K562 (cell line): ENCODE results near the gene MYL3. TPM values are rescaled to one million over a fixed set of nuclear protein-coding genes. Genes with fewer than 3 reads are reported as not detected.
"Not testable (repeated sequence)": the region's sequence is repeated elsewhere in the genome, so short reads cannot be mapped to it uniquely, and the experiment has no call there.

Experiments
- ATAC-seq: fragments of 200-7000 bp; cut with Tn5 transposase; 3 replicates; pipeline ENCODE4 v1.9.1; 2020; ENCODE audit warnings: moderate library complexity
- BruUV-seq: library from RNA; stranded (reverse); fragments of 400-500 nt; replicated peaks from 2 replicates; lab custom pipeline; 2021; lab: Mats Ljungman, UMichigan
- CTCF ChIA-PET: fragments of 300-600 bp; formaldehyde crosslinking; extraction: SDS; loops from one replicate; lab custom pipeline; 2021; ENCODE audit warnings: low intra/inter-chr PET ratio; lab: Yijun Ruan, JAX
- POLR2A ChIA-PET: fragments of 300-600, 350-650 bp; sonication (Branson Sonifier 250); formaldehyde crosslinking; extraction: SDS; loops from one replicate; lab custom pipeline; 2021; ENCODE audit warnings: antibody characterized with exemption, inconsistent platforms; lab: Yijun Ruan, JAX
- DNase-seq, 4 experiments: peaks; one replicate each; pipeline versions ENCODE4 v3.0.0 to v3.0.0-alpha.2; 2011 to 2018; ENCODE audit warnings: low spot score in 3 of 4, mixed read lengths in 3 of 4; ENCODE audit errors: extremely low read depth in 1 of 4
- FAIRE-seq: peaks from 2 replicates; lab custom pipeline; 2011; peaks lifted over from hg19 to GRCh38; lab: Jason Lieb, UNC
- H2AFZ ChIP-seq: 2 replicates; pipeline ENCODE4 v1.6.0; 2011; ENCODE audit warnings: low read depth, low read length, control low read depth, inconsistent platforms
- H3K27ac ChIP-seq: fragments of 200-600 bp; 3 replicates; pipeline ENCODE4 v1.8.0; 2011; ENCODE audit warnings: low read depth, mild to moderate bottlenecking, control low read depth, inconsistent platforms, low read length, moderate library complexity, mixed read lengths; ENCODE audit errors: extremely low read depth
- H3K27me3 ChIP-seq, 2 experiments: fragments of 300-600 bp in 1 of 2; 2 replicates in 1 of 2; 3 replicates in 1 of 2; pipeline versions ENCODE4 v1.6.0 to v1.8.0; 2011; ENCODE audit warnings: inconsistent platforms in 2 of 2, low read length in 2 of 2, mild to moderate bottlenecking in 1 of 2, mixed read lengths in 1 of 2, moderate library complexity in 1 of 2; ENCODE audit not compliant: control insufficient read depth in 2 of 2, insufficient read depth in 2 of 2
- H3K36me3 ChIP-seq: fragments of 300-600 bp; 3 replicates; pipeline ENCODE4 v1.8.0; 2011; ENCODE audit warnings: mild to moderate bottlenecking, low read length, inconsistent platforms; ENCODE audit not compliant: control insufficient read depth, insufficient read depth
- H3K4me1 ChIP-seq, 2 experiments: fragments of 200-600 bp in 1 of 2; replicated peaks in 1 of 2; 2 replicates in 1 of 2; 3 replicates in 1 of 2; pipeline versions ENCODE4 v1.5.1 to v1.8.0; 2011; ENCODE audit warnings: inconsistent platforms in 2 of 2, low read length in 2 of 2, mild to moderate bottlenecking in 1 of 2, mixed read lengths in 1 of 2, moderate library complexity in 1 of 2; ENCODE audit not compliant: control insufficient read depth in 2 of 2, insufficient read depth in 2 of 2
- H3K4me2 ChIP-seq: 2 replicates; pipeline ENCODE4 v1.6.1; 2011; ENCODE audit warnings: low read length, control low read depth, inconsistent platforms, mixed read lengths; ENCODE audit not compliant: insufficient read depth
- H3K4me3 ChIP-seq: fragments of 200-600 bp; sonication (generic), shearing (Covaris generic); 2 replicates; pipeline ENCODE4 v1.5.1; 2016; ENCODE audit warnings: control low read depth, inconsistent platforms
- H3K79me2 ChIP-seq: fragments of 200-600 bp; 3 replicates; pipeline ENCODE4 v1.8.0; 2011; ENCODE audit warnings: low read length, inconsistent platforms; ENCODE audit not compliant: control insufficient read depth, insufficient read depth
- H3K9ac ChIP-seq, 2 experiments: 2 replicates each; pipeline versions ENCODE4 v1.6.0 to v1.6.1; 2011; ENCODE audit warnings: low read depth in 2 of 2, low read length in 2 of 2, control low read depth in 1 of 2, inconsistent platforms in 1 of 2, mild to moderate bottlenecking in 1 of 2, mixed read lengths in 1 of 2; ENCODE audit not compliant: insufficient read depth in 1 of 2
- H3K9me1 ChIP-seq: one replicate; pipeline ENCODE4 v1.6.0; 2011; ENCODE audit warnings: inconsistent platforms, mild to moderate bottlenecking, low read length, moderate library complexity; ENCODE audit not compliant: control insufficient read depth, insufficient read depth
- H3K9me3 ChIP-seq: replicated peaks from 2 replicates; pipeline ENCODE4 v1.5.1; 2011; ENCODE audit warnings: low read depth, low read length, inconsistent platforms; ENCODE audit not compliant: control insufficient read depth, insufficient read depth
- H4K20me1 ChIP-seq: replicated peaks from 2 replicates; pipeline ENCODE4 v1.6.1; 2011; ENCODE audit warnings: low read length, inconsistent platforms, mixed read lengths; ENCODE audit not compliant: control insufficient read depth, insufficient read depth
- CHAMP1 ChIP-seq: fragments of 450-650 bp; IDR thresholded peaks from 2 replicates; pipeline ENCODE4 v1.6.1; 2016; ENCODE audit warnings: mild to moderate bottlenecking
- DEAF1 ChIP-seq: fragments of 450-650 bp; formaldehyde crosslinking; IDR thresholded peaks from 2 replicates; pipeline ENCODE4 v1.4.0; 2020; ENCODE audit warnings: mild to moderate bottlenecking, moderate library complexity
- EGR1 ChIP-seq: fragments of 450-650 bp; conservative IDR thresholded peaks from 2 replicates; pipeline ENCODE4 v1.6.1; 2017; ENCODE audit warnings: mild to moderate bottlenecking
- KLF10 ChIP-seq: fragments of 250-450 bp; sonication (Bioruptor Pico); IDR thresholded peaks from 2 replicates; pipeline ENCODE4 v1.6.1; 2021; ENCODE audit warnings: matching md5 sums
- POLR2G ChIP-seq: fragments of 200-400 bp; formaldehyde crosslinking; IDR thresholded peaks from 2 replicates; pipeline ENCODE4 v1.6.1; 2017; ENCODE audit warnings: low read depth, mild to moderate bottlenecking, antibody characterized with exemption, low read length, moderate library complexity
- TOE1 ChIP-seq, 2 experiments: fragments of 450-650 bp in 1 of 2; sonication (generic) in 1 of 2; formaldehyde crosslinking in 1 of 2; IDR thresholded peaks; 2 replicates each; pipeline versions ENCODE4 v1.7.1 to v1.8.0; 2016 to 2022; ENCODE audit warnings: borderline replicate concordance in 2 of 2, mild to moderate bottlenecking in 2 of 2, antibody characterized with exemption in 1 of 2, inconsistent platforms in 1 of 2, low read depth in 1 of 2, missing genetic modification reagents in 1 of 2, moderate library complexity in 1 of 2
- WGBS: fragments of 100-300 bp; shearing (Covaris generic); methylation state at CpG from one replicate; pipeline ENCODE4 v1.1.6; 2016; ENCODE audit warnings: low coverage, mixed read lengths; ENCODE audit not compliant: insufficient coverage; ENCODE audit errors: missing lambda C conversion rate; 5-methylcytosine and 5-hydroxymethylcytosine counted together
- in situ Hi-C: fragments of 300-500 bp; cut with MboI; formaldehyde crosslinking; loops from 4 replicates; pipeline ENCODE4 v1.15.0; 2018; ENCODE audit warnings: inconsistent platforms, mixed read lengths
- intact Hi-C: fragments of 100-400 bp; cut with micrococcal nuclease; formaldehyde crosslinking; loops from 2 replicates; pipeline ENCODE4 v1.14.2; 2022
- polyA plus RNA-seq, 8 experiments: library from polyadenylated mRNA; depleted of rRNA in 4 of 8; stranded (reverse) in 5 of 8; unstranded in 3 of 8; fragments of >200 nt; fragmentation: Nextera tagmentation in 2 of 8; fragmentation: Illumina TruSeq in 1 of 8; extraction: Ambion mirVana in 2 of 8; extraction: Trizol in 1 of 8; gene quantifications; 2 replicates each; pipeline versions ENCODE4 v1.2.1 to v1.2.3, GENCODE V29; 2011 to 2014; ENCODE audit warnings: inconsistent platforms in 1 of 8, missing spikeins in 1 of 8
- total RNA-seq, 7 experiments: library from RNA; depleted of rRNA in 6 of 7; stranded (reverse); fragments of >200 nt in 6 of 7; fragmentation: Illumina TruSeq in 2 of 7; extraction: Trizol in 2 of 7; gene quantifications; 2 replicates each; pipeline versions ENCODE4 v1.2.1 to v1.2.3, GENCODE V29; 2011 to 2021; ENCODE audit warnings: low replicate concordance in 1 of 7

MYL3 gene
- total and polyA plus RNA-seq, 9 of the 15 experiments (the other 6 are each of a cell fraction or from before 2014, with no cell fraction given) = 0.14 to 0.45 TPM; not detected in 7

- H4K20me1 ChIP-seq, BruUV-seq, ATAC-seq, H3K79me2 ChIP-seq, H3K27me3 ChIP-seq, intact Hi-C loops, POLR2A ChIA-PET, H2AFZ ChIP-seq, FAIRE-seq, DNase-seq, H3K4me2 ChIP-seq, H3K9ac ChIP-seq, H3K9me1 ChIP-seq, H3K36me3 ChIP-seq, in situ Hi-C loops, H3K4me3 ChIP-seq, H3K9me3 ChIP-seq, H3K27ac ChIP-seq: not testable (repeated sequence)
- CTCF ChIA-PET = interaction anchor here (0.5 to 0.6 kb wide), 2 partner anchors 44 to 65 kb away, joined by 3 to 4 read pairs; no protein-coding TSS in a partner anchor
- WGBS = 58% methylated on average over 10 of the region's 10 CpGs
- peak; percentile 36 for TF ChIP-seq EGR1
- 0 out of 2 replicates have a peak, but pooled peaks have one; percentile 11 for TF ChIP-seq POLR2G
- peaks cover 0 to 22% of the 10 kb centered on the region in 2 experiments; a peak in 3 of 5 replicates for H3K4me1 ChIP-seq
Measured at GRCh38 chr3:46910914-46911313, 47.7 kb upstream of the MYL3 start.

- Histone ChIP-seq H3K9me1 (peaks cover 4% of the 10 kb centered on the region), H2AFZ (peak overlapping the region; percentile 79), H3K79me2 (no peaks in the 10 kb centered on the region), H3K9ac (peak overlapping the region; percentile 10 to 81; a peak in 2 of 4 replicates), H3K27ac (no peak overlapping the region), H3K4me3 (no peak overlapping the region), H3K4me1 (peaks cover 0 to 22% of the 10 kb centered on the region in 2 experiments; a peak in 3 of 5 replicates), H3K9me3 (no peaks in the 10 kb centered on the region), H4K20me1 (no peaks in the 10 kb centered on the region; the same call in 1 of the 2 replicates), H3K36me3 (no peaks in the 10 kb centered on the region), H3K4me2 (no peak overlapping the region), H3K27me3 (peaks cover 0 to 6% of the 10 kb centered on the region in 2 experiments; a peak in 2 of 5 replicates)
- DNase-seq = no peak
- CTCF ChIA-PET = interaction anchor here (0.6 to 1.5 kb wide), 6 partner anchors 13 to 207 kb away, joined by 3 to 16 read pairs (median 3); no protein-coding TSS in a partner anchor
- 46% methylated on average over 6 of the region's 6 CpGs for WGBS
- BruUV-seq = no TSS peak
- POLR2A ChIA-PET = interaction anchor here (0.6 to 1.3 kb wide), 7 partner anchors 8 to 310 kb away, joined by 3 to 5 read pairs (median 4); no protein-coding TSS in a partner anchor
- ATAC-seq = peak; percentile 6; the same call in 2 of the 3 replicates
- no peak for FAIRE-seq
- in situ Hi-C loops = no loop called here
- intact Hi-C loops = no loop called here
- TF ChIP-seq CHAMP1 = no peak
- 0 out of 2 replicates have a peak, but pooled peaks have one; percentile 13 for TF ChIP-seq POLR2G
- no peak for TF ChIP-seq TOE1 (IDR thresholded peaks at IDR 0.05; ENCODE audit: borderline replicate concordance)
- no peak for TF ChIP-seq TOE1 (CRISPR knock-in tag; IDR thresholded peaks at IDR 0.05; ENCODE audit: borderline replicate concordance, low read depth)
- no peak for TF ChIP-seq KLF10 (CRISPR knock-in tag)
- no peak for TF ChIP-seq DEAF1 (CRISPR knock-in tag)
Measured at GRCh38 chr3:46910166-46910760, 47.0 kb upstream of the MYL3 start.
